Caco-2 (cell line): ENCODE results near the gene RAP2A. TPM values are rescaled to one million over a fixed set of nuclear protein-coding genes. Genes with fewer than 3 reads are reported as not detected.

Source experiments
- BruUV-seq: library from RNA; stranded (reverse); fragments of 400-500 nt; replicated peaks from 2 replicates; lab custom pipeline; 2021; lab: Mats Ljungman, UMichigan
- CTCF ChIA-PET: fragments of 300-600 bp; sonication (Branson Sonifier 250); formaldehyde crosslinking; loops from one replicate; lab custom pipeline; 2022; ENCODE audit warnings: antibody characterized with exemption; lab: Charles Lee
- POLR2A ChIA-PET: fragments of 300-600 bp; sonication (Branson Sonifier 250); formaldehyde crosslinking; loops from one replicate; lab custom pipeline; 2022; ENCODE audit warnings: antibody characterized with exemption; lab: Charles Lee
- DNase-seq, 2 experiments: peaks; one replicate each; pipeline versions ENCODE4 v3.0.0 to v3.0.0-alpha.2; 2020 to 2022
- H3K27me3 ChIP-seq: replicated peaks from 2 replicates; pipeline ENCODE4 v1.6.0; 2011; ENCODE audit warnings: low read length; ENCODE audit not compliant: control insufficient read depth, insufficient read depth
- H3K36me3 ChIP-seq: 2 replicates; pipeline ENCODE4 v1.5.1; 2011; ENCODE audit warnings: low read length; ENCODE audit not compliant: control insufficient read depth, insufficient read depth
- H3K4me1 ChIP-seq: fragments of 250-450 bp; sonication (Bioruptor Pico); 2 replicates; pipeline ENCODE4 v1.5.1; 2020; ENCODE audit warnings: mild to moderate bottlenecking
- H3K4me3 ChIP-seq: 2 replicates; pipeline ENCODE4 v1.5.1; 2011; ENCODE audit warnings: low read depth, mild to moderate bottlenecking, control low read depth, low read length
- H3K9me3 ChIP-seq: fragments of 250-450 bp; sonication (Bioruptor Pico); 2 replicates; pipeline ENCODE4 v1.5.1; 2020; ENCODE audit warnings: mild to moderate bottlenecking, moderate library complexity
- H3K27ac Mint-ChIP-seq: one replicate; pipeline ENCODE4 v1.8.0; 2022; ENCODE audit warnings: mixed read lengths; ENCODE audit not compliant: unreplicated experiment
- H3K27me3 Mint-ChIP-seq: one replicate; pipeline ENCODE4 v1.8.0; 2022; ENCODE audit warnings: mixed read lengths; ENCODE audit not compliant: insufficient read depth, unreplicated experiment
- H3K36me3 Mint-ChIP-seq: one replicate; pipeline ENCODE4 v1.8.0; 2022; ENCODE audit warnings: mild to moderate bottlenecking, mixed read lengths; ENCODE audit not compliant: insufficient read depth, unreplicated experiment
- H3K4me1 Mint-ChIP-seq: one replicate; pipeline ENCODE4 v1.8.0; 2022; ENCODE audit warnings: low read depth, mixed read lengths; ENCODE audit not compliant: unreplicated experiment
- H3K4me3 Mint-ChIP-seq: one replicate; pipeline ENCODE4 v1.8.0; 2022; ENCODE audit warnings: mild to moderate bottlenecking, moderate library complexity, mixed read lengths; ENCODE audit not compliant: unreplicated experiment
- H3K9me3 Mint-ChIP-seq: one replicate; pipeline ENCODE4 v1.8.0; 2022; ENCODE audit warnings: mixed read lengths; ENCODE audit not compliant: unreplicated experiment
- CTCF ChIP-seq, 2 experiments: fragments of 200-600 bp in 1 of 2; IDR thresholded peaks; 1 replicate in 1 of 2; 2 replicates in 1 of 2; pipeline versions ENCODE4 v1.5.1 to v1.8.0; 2011 to 2022; ENCODE audit warnings: antibody characterized with exemption in 1 of 2, control low read depth in 1 of 2, inconsistent platforms in 1 of 2, low read depth in 1 of 2, low read length in 1 of 2, mild to moderate bottlenecking in 1 of 2, moderate library complexity in 1 of 2; ENCODE audit not compliant: insufficient read depth in 1 of 2, severe bottlenecking in 1 of 2, unreplicated experiment in 1 of 2
- intact Hi-C: fragments of 100-400 bp; cut with micrococcal nuclease; formaldehyde crosslinking; loops from one replicate; pipeline ENCODE4 v1.10.0; 2022; ENCODE audit not compliant: unreplicated experiment
- total RNA-seq: library from RNA; stranded (reverse); gene quantifications from 2 replicates; pipeline ENCODE4 v1.2.3, GENCODE V29; 2022

The RAP2A gene
- total RNA-seq, 1 experiment from 2014 or later: 19.7 TPM

DNA sequence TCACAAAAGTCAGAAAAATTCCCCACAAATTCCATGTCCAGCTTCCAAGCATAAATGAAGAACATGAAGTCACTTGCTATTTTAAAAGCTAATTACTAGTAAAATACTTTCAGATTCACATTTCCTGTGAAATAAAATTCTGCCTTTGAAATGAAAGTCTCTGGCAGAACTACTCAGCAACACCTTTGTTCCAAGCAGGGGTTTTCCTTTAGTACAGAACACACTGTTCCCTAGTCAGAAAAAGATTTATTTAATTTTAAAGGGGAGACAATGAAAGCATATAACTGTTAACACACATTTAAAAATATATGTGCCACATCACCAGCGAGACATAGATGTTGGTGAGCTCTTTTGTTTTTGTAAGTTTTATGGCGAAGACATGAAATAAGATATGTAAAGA is 26.4 kb upstream of the RAP2A start:
- POLR2A ChIA-PET: no interaction called here
- no peaks in the 10 kb centered on the region for H3K4me1 Mint-ChIP-seq

DNA sequence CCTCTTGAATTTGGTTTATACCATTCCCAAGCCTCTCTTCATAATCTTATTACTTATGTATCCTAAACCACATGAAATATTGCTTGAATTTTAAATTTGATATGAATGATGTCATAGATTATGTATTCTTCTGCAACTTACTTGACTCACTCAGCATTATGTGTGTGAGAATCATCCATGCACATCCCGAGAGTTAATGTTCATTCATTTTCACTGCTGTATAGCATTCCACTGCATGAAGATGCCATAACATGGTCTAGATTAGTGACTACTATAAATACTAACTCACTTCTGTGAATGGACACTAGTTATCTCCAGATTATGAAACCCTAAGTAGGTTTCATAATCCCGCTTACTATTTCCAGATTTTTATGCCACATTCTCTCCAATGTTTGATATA is 25.0 kb upstream of the RAP2A start:
- H3K9me3 ChIP-seq: 0 out of 2 replicates have a peak, but pooled peaks cover 2% of the 10 kb centered on the region
- intact Hi-C loops: no loop called here
- Mint-ChIP-seq H3K9me3 (no peaks in the 10 kb centered on the region), H3K27me3 (peaks cover 12% of the 10 kb centered on the region), H3K27ac (no peak overlapping the region), H3K4me3 (no peak overlapping the region), H3K4me1 (no peaks in the 10 kb centered on the region), H3K36me3 (no peaks in the 10 kb centered on the region)
- no peak overlapping the region for H3K4me3 ChIP-seq
- H3K36me3 ChIP-seq: no peaks in the 10 kb centered on the region
- ChIA-PET POLR2A (no interaction called here), CTCF (no interaction called here)
- DNase-seq: no peak
- no peaks in the 10 kb centered on the region for H3K4me1 ChIP-seq
- BruUV-seq: no TSS peak
- no peaks in the 10 kb centered on the region for H3K27me3 ChIP-seq
- TF ChIP-seq CTCF (IDR thresholded peaks at IDR 0.05; ENCODE audit: insufficient read depth in 1 of 2, low read depth in 1 of 2, low read length in 1 of 2, severe bottlenecking in 1 of 2, unreplicated experiment in 1 of 2): no peak

More for the DNA sequence above, 26.4 kb upstream of the RAP2A start:
- intact Hi-C loops: no loop called here
- H3K36me3 ChIP-seq: no peaks in the 10 kb centered on the region
- H3K36me3 Mint-ChIP-seq: no peaks in the 10 kb centered on the region
- H3K4me3 Mint-ChIP-seq: no peak overlapping the region
- H3K27me3 ChIP-seq: no peaks in the 10 kb centered on the region
- no peak overlapping the region for H3K27ac Mint-ChIP-seq
- no peak for DNase-seq
- CTCF ChIA-PET: no interaction called here
- no peaks in the 10 kb centered on the region for H3K9me3 Mint-ChIP-seq
- no TSS peak for BruUV-seq
- no peak overlapping the region for H3K4me3 ChIP-seq
- peaks cover 12% of the 10 kb centered on the region for H3K27me3 Mint-ChIP-seq
- H3K4me1 ChIP-seq: no peaks in the 10 kb centered on the region
- no peak for TF ChIP-seq CTCF (IDR thresholded peaks at IDR 0.05; ENCODE audit: insufficient read depth in 1 of 2, low read depth in 1 of 2, low read length in 1 of 2, severe bottlenecking in 1 of 2, unreplicated experiment in 1 of 2)
- 0 out of 2 replicates have a peak, but pooled peaks cover 2% of the 10 kb centered on the region for H3K9me3 ChIP-seq

DNA sequence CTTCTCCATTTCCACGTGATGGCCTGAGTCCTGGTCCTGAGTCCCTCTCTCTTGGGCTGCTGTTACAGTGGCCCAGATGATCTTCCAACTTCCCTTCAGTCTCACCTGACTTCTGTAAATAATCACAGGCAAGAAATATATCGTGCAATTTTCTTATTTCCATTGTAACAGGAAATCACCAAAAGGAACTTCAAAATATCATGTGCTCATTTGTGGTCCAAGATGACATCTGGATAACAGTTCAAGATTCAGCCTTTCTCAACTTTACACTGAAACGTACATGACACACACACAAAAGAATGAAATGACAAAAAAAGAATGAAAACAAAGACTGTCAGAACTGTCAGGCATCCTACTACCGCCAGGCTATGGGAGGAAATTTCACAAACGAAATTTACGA is 22.0 kb upstream of the RAP2A start:
- peaks cover 6% of the 10 kb centered on the region for H3K27me3 Mint-ChIP-seq

More for the DNA sequence above, 22.0 kb upstream of the RAP2A start:
- no TSS peak for BruUV-seq
- Mint-ChIP-seq H3K27ac (no peak overlapping the region), H3K4me1 (no peaks in the 10 kb centered on the region), H3K4me3 (no peak overlapping the region), H3K36me3 (no peaks in the 10 kb centered on the region), H3K9me3 (no peaks in the 10 kb centered on the region)
- Histone ChIP-seq H3K36me3 (no peaks in the 10 kb centered on the region), H3K9me3 (no peaks in the 10 kb centered on the region), H3K4me3 (no peak overlapping the region), H3K4me1 (no peaks in the 10 kb centered on the region), H3K27me3 (no peaks in the 10 kb centered on the region)
- no peak for TF ChIP-seq CTCF (IDR thresholded peaks at IDR 0.05; ENCODE audit: insufficient read depth in 1 of 2, low read depth in 1 of 2, low read length in 1 of 2, severe bottlenecking in 1 of 2, unreplicated experiment in 1 of 2)
- ChIA-PET CTCF (no interaction called here), POLR2A (no interaction called here)
- intact Hi-C loops: no loop called here
- DNase-seq: no peak
